Right lobe of liver (tissue), 4 donors: ENCODE results near the gene HCAR1.

ENCODE experiments used
- CTCF ChIP-seq, 4 donors: fragments of 200-600 bp in 3 of 4; fragments of 450-650 bp in 1 of 4; IDR thresholded peaks; one replicate each; pipeline versions ENCODE4 v1.5.1 to v1.8.0; 2016 to 2022; ENCODE audit warnings: antibody characterized with exemption in 4 of 4, mild to moderate bottlenecking in 2 of 4
- POLR2A ChIP-seq: fragments of 450-650 bp; IDR thresholded peaks from one replicate; pipeline ENCODE4 v1.6.1; 2017; ENCODE audit warnings: antibody characterized with exemption, mild to moderate bottlenecking
- donor health status: DM: no; HTN: no; CAD: no.
- donor health status: DM: no; HTN: no; CAD: no.
- donor health status: DM: no; HTN: yes; CAD: no.

- TF ChIP-seq CTCF (IDR thresholded peaks at IDR 0.05) (no peak), POLR2A (no peak)
Measured at GRCh38 chr12:122722387-122722786, 8.3 kb downstream of the HCAR1 start.
